GM19240 (cell line): ENCODE data around the gene KIF6.
"Not testable (repeated sequence)": the region's sequence is repeated elsewhere in the genome, so short reads cannot be mapped to it uniquely, and the experiment has no call there.

ENCODE experiments used
- DNase-seq: peaks from one replicate; pipeline ENCODE4 v3.0.0; 2011; ENCODE audit warnings: low spot score; ENCODE audit not compliant: insufficient read length

Gene KIF6

GRCh38 chr6:39723350-39723749, 1.9 kb downstream of the KIF6 start:
- DNase-seq, result not testable (repeated sequence)

- no peak for DNase-seq
Observed at GRCh38 chr6:39714802-39715201, 10.4 kb downstream of the KIF6 start.

- no peak for DNase-seq
Observed at GRCh38 chr6:39707962-39708683, 17.1 kb downstream of the KIF6 start.

GRCh38 chr6:39706819-39707335, 18.3 kb downstream of the KIF6 start:
- DNase-seq, result no peak

- DNase-seq, result no peak
Observed at GRCh38 chr6:39702265-39702664, 22.9 kb downstream of the KIF6 start.

GRCh38 chr6:39700362-39700761, 24.8 kb downstream of the KIF6 start:
- DNase-seq, result no peak

GRCh38 chr6:39698789-39699188, 26.4 kb downstream of the KIF6 start:
- no peak for DNase-seq

GRCh38 chr6:39696986-39697788, 28.0 kb downstream of the KIF6 start:
- DNase-seq, result no peak

GRCh38 chr6:39695447-39695846, 29.8 kb downstream of the KIF6 start:
- DNase-seq, result no peak

- DNase-seq, result no peak
Observed at GRCh38 chr6:39693206-39693605, 32.0 kb downstream of the KIF6 start.

GRCh38 chr6:39688494-39688893, 36.7 kb downstream of the KIF6 start:
- DNase-seq, result no peak

GRCh38 chr6:39686976-39687375, 38.2 kb downstream of the KIF6 start:
- DNase-seq, result no peak

- DNase-seq, result no peak
Observed at GRCh38 chr6:39685938-39686337, 39.3 kb downstream of the KIF6 start.

GRCh38 chr6:39685489-39685826, 39.8 kb downstream of the KIF6 start:
- no peak for DNase-seq

GRCh38 chr6:39684790-39685488, 40.3 kb downstream of the KIF6 start:
- no peak for DNase-seq

GRCh38 chr6:39681674-39682121, 43.5 kb downstream of the KIF6 start:
- no peak for DNase-seq

- no peak for DNase-seq
Observed at GRCh38 chr6:39678914-39679313, 46.3 kb downstream of the KIF6 start.

GRCh38 chr6:39677318-39677717, 47.9 kb downstream of the KIF6 start:
- not testable (repeated sequence) for DNase-seq

GRCh38 chr6:39670519-39670918, 54.7 kb downstream of the KIF6 start:
- DNase-seq, result no peak

GRCh38 chr6:39669973-39670342, 55.2 kb downstream of the KIF6 start:
- no peak for DNase-seq

GRCh38 chr6:39669207-39669972, 55.8 kb downstream of the KIF6 start:
- DNase-seq, result no peak
